CD14-positive monocyte (primary cell): Measurements from ENCODE around the gene ALKBH8. TPM values are rescaled to one million over a fixed set of nuclear protein-coding genes. Genes with fewer than 3 reads are reported as not detected.

Experiments used
- DNase-seq, 3 donors: peaks; one replicate each; pipeline ENCODE4 v3.0.0-alpha.2; 2011 to 2022
- H2AFZ ChIP-seq: 2 replicates; pipeline ENCODE4 v1.6.0; 2012; ENCODE audit warnings: mild to moderate bottlenecking, low read depth, low read length, inconsistent platforms; ENCODE audit not compliant: insufficient read depth, poor library complexity, severe bottlenecking
- H3K27ac ChIP-seq, 2 donors: 1 replicate in 1 of 2; 2 replicates in 1 of 2; pipeline ENCODE4 v1.5.1; 2012 to 2013; ENCODE audit warnings: low read length in 2 of 2, control low read depth in 1 of 2, inconsistent platforms in 1 of 2, low read depth in 1 of 2, mild to moderate bottlenecking in 1 of 2
- H3K27me3 ChIP-seq, 2 donors: one replicate each; pipeline versions ENCODE4 v1.6.0 to v1.6.1; 2011 to 2013; ENCODE audit warnings: low read length in 2 of 2; ENCODE audit not compliant: control insufficient read depth in 2 of 2, insufficient read depth in 2 of 2
- H3K36me3 ChIP-seq, 2 donors: replicated peaks in 1 of 2; 1 replicate in 1 of 2; 2 replicates in 1 of 2; pipeline versions ENCODE4 v1.5.1 to v1.6.1; 2012 to 2013; ENCODE audit warnings: low read length in 2 of 2, control low read depth in 1 of 2, inconsistent platforms in 1 of 2, mild to moderate bottlenecking in 1 of 2; ENCODE audit not compliant: insufficient read depth in 2 of 2, control insufficient read depth in 1 of 2
- H3K4me1 ChIP-seq, 2 donors: 1 replicate in 1 of 2; 2 replicates in 1 of 2; pipeline versions ENCODE4 v1.5.1 to v1.6.1; 2012 to 2013; ENCODE audit warnings: low read length in 2 of 2, control low read depth in 1 of 2, inconsistent platforms in 1 of 2, mild to moderate bottlenecking in 1 of 2, moderate library complexity in 1 of 2; ENCODE audit not compliant: insufficient read depth in 2 of 2, control insufficient read depth in 1 of 2
- H3K4me2 ChIP-seq: replicated peaks from 2 replicates; pipeline ENCODE3; 2012; ENCODE audit warnings: low read length, moderate library complexity, mild to moderate bottlenecking; ENCODE audit not compliant: poor library complexity, severe bottlenecking; ENCODE audit errors: extremely low read depth
- H3K4me3 ChIP-seq, 3 experiments: fragments of 200-600 bp in 1 of 3; sonication (generic) in 1 of 3; replicated peaks in 1 of 3; 1 replicate in 2 of 3; 2 replicates in 1 of 3; pipeline ENCODE4 v1.5.1; 2011 to 2013; ENCODE audit warnings: low read length in 3 of 3, mild to moderate bottlenecking in 3 of 3, control low read depth in 2 of 3, low read depth in 2 of 3, inconsistent platforms in 1 of 3, moderate library complexity in 1 of 3
- H3K79me2 ChIP-seq: 2 replicates; pipeline ENCODE4 v1.6.0; 2012; ENCODE audit warnings: mild to moderate bottlenecking, control low read depth, inconsistent platforms, low read length, moderate library complexity; ENCODE audit not compliant: insufficient read depth
- H3K9ac ChIP-seq: 2 replicates; pipeline ENCODE4 v1.6.0; 2017; ENCODE audit warnings: low read length, mild to moderate bottlenecking; ENCODE audit not compliant: insufficient read depth, poor library complexity, severe bottlenecking
- H3K9me3 ChIP-seq, 2 donors: replicated peaks in 1 of 2; 1 replicate in 1 of 2; 2 replicates in 1 of 2; pipeline versions ENCODE4 v1.5.1 to v1.6.1; 2012 to 2013; ENCODE audit warnings: low read length in 2 of 2, control low read depth in 1 of 2; ENCODE audit not compliant: control insufficient read depth in 1 of 2, insufficient read depth in 1 of 2
- H4K20me1 ChIP-seq: 2 replicates; pipeline ENCODE4 v1.6.0; 2012; ENCODE audit warnings: mild to moderate bottlenecking, low read length, control low read depth, moderate library complexity; ENCODE audit not compliant: insufficient read depth
- H3K27ac Mint-ChIP-seq, 7 donors: one replicate each; pipeline ENCODE4 v1.8.0; 2020; ENCODE audit warnings: mild to moderate bottlenecking in 7 of 7, mixed read lengths in 7 of 7, moderate library complexity in 6 of 7, inconsistent platforms in 2 of 7
- H3K27me3 Mint-ChIP-seq, 3 donors: one replicate each; pipeline ENCODE4 v1.8.0; 2021 to 2022; ENCODE audit warnings: low read depth in 3 of 3, mild to moderate bottlenecking in 3 of 3, mixed read lengths in 3 of 3, moderate library complexity in 3 of 3, inconsistent platforms in 1 of 3
- H3K36me3 Mint-ChIP-seq, 2 donors: one replicate each; pipeline ENCODE4 v1.8.0; 2020; ENCODE audit warnings: mixed read lengths in 2 of 2, inconsistent platforms in 1 of 2, mild to moderate bottlenecking in 1 of 2
- H3K4me1 Mint-ChIP-seq: one replicate; pipeline ENCODE4 v1.8.0; 2020; ENCODE audit warnings: mild to moderate bottlenecking, mixed read lengths
- H3K4me3 Mint-ChIP-seq, 2 donors: one replicate each; pipeline ENCODE4 v1.8.0; 2020; ENCODE audit warnings: mild to moderate bottlenecking in 2 of 2, mixed read lengths in 2 of 2, moderate library complexity in 1 of 2
- H3K9me3 Mint-ChIP-seq, 7 donors: one replicate each; pipeline ENCODE4 v1.8.0; 2020 to 2022; ENCODE audit warnings: mixed read lengths in 7 of 7, mild to moderate bottlenecking in 6 of 7, moderate library complexity in 6 of 7, inconsistent platforms in 2 of 7
- WGBS: methylation state at CpG from one replicate; pipeline ENCODE4 v1.1.5; 2013; ENCODE audit warnings: missing lambda C conversion rate; ENCODE audit not compliant: insufficient coverage; 5-methylcytosine and 5-hydroxymethylcytosine counted together
- intact Hi-C, 2 donors: fragments of 100-400 bp; cut with micrococcal nuclease; formaldehyde crosslinking; loops; one replicate each; pipeline versions ENCODE4 v1.15.0 to v1.15.1; 2023
- polyA plus RNA-seq, 3 donors: library from polyadenylated mRNA; depleted of rRNA in 1 of 3; unstranded in 2 of 3; stranded (reverse) in 1 of 3; fragments of 300-500 nt in 2 of 3; fragments of >200 nt in 1 of 3; fragmentation: Illumina TruSeq in 2 of 3; gene quantifications; 1 replicate in 2 of 3; 2 replicates in 1 of 3; pipeline ENCODE4 v1.2.3, GENCODE V29; 2012 to 2021
- TF ChIP-seq, protein P1 (sequence below): fragments of 200-600 bp; IDR thresholded peaks from one replicate; pipeline ENCODE4 v1.8.0; 2022; ENCODE audit warnings: antibody characterized with exemption, mild to moderate bottlenecking

ALKBH8 gene
- polyA plus RNA-seq, 3 donors = 0.83 to 2.6 (median 1.8) TPM

DNA sequence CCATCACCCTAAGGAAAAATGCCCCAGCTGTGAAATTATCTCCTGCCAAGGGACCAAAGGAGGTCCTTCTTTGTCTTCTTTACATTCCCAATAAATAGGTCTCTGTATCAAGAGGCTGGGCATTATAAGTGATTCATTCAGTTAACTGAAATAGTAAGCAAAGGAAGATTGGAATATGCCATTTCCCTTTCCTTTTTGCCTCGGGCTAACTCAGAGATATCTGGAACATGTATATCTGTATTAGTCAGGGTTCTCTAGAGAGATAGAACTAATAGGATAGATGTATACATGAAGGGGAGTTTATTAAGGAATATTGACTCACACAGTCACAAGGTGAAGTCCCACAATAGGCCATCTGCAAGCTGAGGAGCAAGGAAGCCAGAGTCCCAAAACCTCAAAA, 92.6 kb downstream of the ALKBH8 start:
- Histone ChIP-seq H3K9ac (no peak overlapping the region), H3K4me3 (no peak overlapping the region), H3K79me2 (no peaks in the 10 kb centered on the region), H3K27me3 (peaks cover 0 to 4% of the 10 kb centered on the region in 2 donors), H3K9me3 (no peaks in the 10 kb centered on the region), H3K36me3 (no peaks in the 10 kb centered on the region), H2AFZ (no peak overlapping the region), H3K27ac (no peak overlapping the region), H4K20me1 (no peaks in the 10 kb centered on the region), H3K4me2 (no peak overlapping the region), H3K4me1 (no peaks in the 10 kb centered on the region)
- H3K9me3 Mint-ChIP-seq = peaks cover 0 to 3% (median 0%) of the 10 kb centered on the region in 7 donors
- intact Hi-C loops = no loop called here
- H3K36me3 Mint-ChIP-seq = no peaks in the 10 kb centered on the region
- no peaks in the 10 kb centered on the region for H3K4me1 Mint-ChIP-seq
- TF ChIP-seq, protein P1, sequence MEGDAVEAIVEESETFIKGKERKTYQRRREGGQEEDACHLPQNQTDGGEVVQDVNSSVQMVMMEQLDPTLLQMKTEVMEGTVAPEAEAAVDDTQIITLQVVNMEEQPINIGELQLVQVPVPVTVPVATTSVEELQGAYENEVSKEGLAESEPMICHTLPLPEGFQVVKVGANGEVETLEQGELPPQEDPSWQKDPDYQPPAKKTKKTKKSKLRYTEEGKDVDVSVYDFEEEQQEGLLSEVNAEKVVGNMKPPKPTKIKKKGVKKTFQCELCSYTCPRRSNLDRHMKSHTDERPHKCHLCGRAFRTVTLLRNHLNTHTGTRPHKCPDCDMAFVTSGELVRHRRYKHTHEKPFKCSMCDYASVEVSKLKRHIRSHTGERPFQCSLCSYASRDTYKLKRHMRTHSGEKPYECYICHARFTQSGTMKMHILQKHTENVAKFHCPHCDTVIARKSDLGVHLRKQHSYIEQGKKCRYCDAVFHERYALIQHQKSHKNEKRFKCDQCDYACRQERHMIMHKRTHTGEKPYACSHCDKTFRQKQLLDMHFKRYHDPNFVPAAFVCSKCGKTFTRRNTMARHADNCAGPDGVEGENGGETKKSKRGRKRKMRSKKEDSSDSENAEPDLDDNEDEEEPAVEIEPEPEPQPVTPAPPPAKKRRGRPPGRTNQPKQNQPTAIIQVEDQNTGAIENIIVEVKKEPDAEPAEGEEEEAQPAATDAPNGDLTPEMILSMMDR = no peak
- no peak overlapping the region for H3K4me3 Mint-ChIP-seq
- H3K27ac Mint-ChIP-seq = no peak overlapping the region
- WGBS = no CpG with 5 or more reads among the region's 1 CpG
- no peak for DNase-seq
- peaks cover 1 to 10% (median 4%) of the 10 kb centered on the region in 3 donors for H3K27me3 Mint-ChIP-seq

DNA sequence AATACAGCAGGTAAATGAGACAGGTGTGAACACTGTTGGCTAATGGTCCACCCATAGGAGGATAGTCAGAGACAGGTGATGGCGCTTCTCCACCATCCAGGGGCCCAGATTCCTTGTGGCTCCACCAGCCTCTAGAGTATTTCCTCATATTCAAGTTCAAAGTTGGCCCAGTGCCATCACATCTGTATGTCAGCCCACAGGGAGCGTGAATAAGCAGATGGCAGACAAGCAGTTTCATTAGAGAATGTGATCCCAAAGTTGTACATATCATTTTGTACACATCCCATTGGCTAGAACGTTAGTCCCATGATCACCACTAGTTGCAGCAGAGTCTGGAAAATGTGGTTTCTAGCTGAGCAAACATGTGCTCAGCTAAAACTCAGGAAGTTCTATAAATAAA, 96.9 kb downstream of the ALKBH8 start:
- H3K27me3 Mint-ChIP-seq = peaks cover 2 to 12% (median 4%) of the 10 kb centered on the region in 3 donors
- 17% methylated on average over 1 of the region's 3 CpGs for whole genome bisulfite sequencing
- Histone ChIP-seq H3K9ac (no peak overlapping the region), H3K27me3 (no peaks in the 10 kb centered on the region), H3K36me3 (no peaks in the 10 kb centered on the region), H2AFZ (no peak overlapping the region), H3K79me2 (no peaks in the 10 kb centered on the region), H3K4me3 (no peak overlapping the region), H3K9me3 (no peaks in the 10 kb centered on the region), H4K20me1 (no peaks in the 10 kb centered on the region), H3K27ac (no peak overlapping the region), H3K4me1 (no peaks in the 10 kb centered on the region), H3K4me2 (no peak overlapping the region)
- no peak overlapping the region for H3K27ac Mint-ChIP-seq
- TF ChIP-seq, protein P1 = no peak
- no peak overlapping the region for H3K4me3 Mint-ChIP-seq
- DNase-seq = no peak
- H3K9me3 Mint-ChIP-seq = peaks cover 2 to 9% (median 3%) of the 10 kb centered on the region in 7 donors
- H3K4me1 Mint-ChIP-seq = no peaks in the 10 kb centered on the region
- intact Hi-C loops = no loop called here
- H3K36me3 Mint-ChIP-seq = no peaks in the 10 kb centered on the region
